ENCODE data around the gene MACF1.

GRCh38 chr1:39369565-39369964 lies 165.1 kb downstream of the MACF1 start:
- TF ChIP-seq CTCF (IDR thresholded peaks at IDR 0.05) (no peak), POLR2A (IDR thresholded peaks at IDR 0.05) (no peak)
